Smooth muscle cell (in vitro differentiated cells): ENCODE measurements around the gene CENPE. TPM values are rescaled to one million over a fixed set of nuclear protein-coding genes. Genes with fewer than 3 reads are reported as not detected.
A peak's percentile ranks its signal among the peaks of the same experiment; 100 is the strongest.

Experiments used
- DNase-seq: peaks from one replicate; lab custom pipeline; 2025; ENCODE audit not compliant: unreplicated experiment; lab: John Stamatoyannopoulos, UW
- H2AFZ ChIP-seq: fragments of 200-600 bp; sonication (generic); 2 replicates; pipeline ENCODE4 v1.6.0; 2016; ENCODE audit warnings: antibody characterized with exemption, low read depth, mild to moderate bottlenecking
- H3F3A ChIP-seq: fragments of 200-600 bp; sonication (generic); 2 replicates; pipeline ENCODE4 v1.6.0; 2017; ENCODE audit warnings: antibody characterized with exemption, low read depth
- H3K27ac ChIP-seq: fragments of 200-600 bp; sonication (generic); 2 replicates; pipeline ENCODE4 v1.5.1; 2016; ENCODE audit warnings: low read depth, mild to moderate bottlenecking
- H3K27me3 ChIP-seq: fragments of 200-600 bp; sonication (generic); 2 replicates; pipeline ENCODE4 v1.6.1; 2016; ENCODE audit warnings: low read depth, mild to moderate bottlenecking
- H3K36me3 ChIP-seq: fragments of 200-600 bp; sonication (generic); 2 replicates; pipeline ENCODE4 v1.5.1; 2016; ENCODE audit warnings: low read depth
- H3K4me1 ChIP-seq: fragments of 200-600 bp; sonication (generic); 2 replicates; pipeline ENCODE4 v1.5.1; 2016; ENCODE audit warnings: low read depth
- H3K4me2 ChIP-seq: fragments of 200-600 bp; sonication (generic); 2 replicates; pipeline ENCODE4 v1.6.0; 2016; ENCODE audit warnings: mild to moderate bottlenecking
- H3K4me3 ChIP-seq: fragments of 200-600 bp; sonication (generic); 2 replicates; pipeline ENCODE4 v1.5.1; 2016; ENCODE audit warnings: mild to moderate bottlenecking
- H3K79me2 ChIP-seq: fragments of 200-600 bp; sonication (generic); 2 replicates; pipeline ENCODE4 v1.6.0; 2016; ENCODE audit warnings: low read depth, mild to moderate bottlenecking
- H3K9ac ChIP-seq: fragments of 200-600 bp; sonication (generic); 2 replicates; pipeline ENCODE4 v1.6.0; 2016; ENCODE audit warnings: low read depth
- H3K9me3 ChIP-seq: fragments of 200-600 bp; sonication (generic); replicated peaks from 2 replicates; pipeline ENCODE4 v1.5.1; 2016; ENCODE audit warnings: low read depth
- H4K20me1 ChIP-seq: fragments of 200-600 bp; sonication (generic); 2 replicates; pipeline ENCODE4 v1.6.0; 2016; ENCODE audit warnings: low read depth
- WGBS: methylation state at CpG from one replicate; pipeline ENCODE4 v1.1.7; 2016; ENCODE audit warnings: low lambda C conversion rate; 5-methylcytosine and 5-hydroxymethylcytosine counted together
- polyA plus RNA-seq: library from polyadenylated mRNA; unstranded; fragments of >200 nt; fragmentation: Nextera tagmentation; extraction: Ambion mirVana; gene quantifications from 2 replicates; pipeline ENCODE4 v1.2.1, GENCODE V29; 2016
- total RNA-seq: library from RNA; depleted of rRNA; stranded (reverse); fragments of >200 nt; gene quantifications from 2 replicates; pipeline ENCODE4 v1.2.3, GENCODE V29; 2014
- TF ChIP-seq, protein P1 (sequence below): fragments of 200-600 bp; sonication (generic); IDR thresholded peaks from 2 replicates; pipeline ENCODE4 v1.5.1; 2017; ENCODE audit warnings: borderline replicate concordance, mild to moderate bottlenecking, antibody characterized with exemption; ENCODE audit not compliant: insufficient read depth, poor library complexity, severe bottlenecking

CENPE gene
- total and polyA plus RNA-seq, 2 experiments from 2014 or later: 2.4 to 5.6 TPM

DNA sequence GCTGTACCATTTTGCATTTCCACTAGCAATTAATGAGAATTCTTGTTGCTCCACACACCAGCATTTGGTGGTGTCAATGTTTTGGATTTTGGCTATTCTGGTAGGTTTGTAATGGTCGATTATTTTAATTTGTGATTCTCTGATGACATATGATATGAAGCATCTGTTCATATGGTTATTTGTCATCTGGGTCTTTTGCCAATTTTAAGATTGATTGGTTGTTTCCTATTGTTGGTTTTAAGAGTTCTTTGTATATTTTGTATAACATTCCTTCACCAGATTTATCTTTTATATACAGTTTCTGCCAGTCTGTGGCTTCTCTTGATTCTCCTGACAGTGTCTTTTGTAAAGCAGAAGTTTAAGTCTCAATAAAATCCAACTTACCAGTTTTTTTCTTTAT, 80.0 kb downstream of the CENPE start:
- H3K4me1 ChIP-seq: no peaks in the 10 kb centered on the region

DNA sequence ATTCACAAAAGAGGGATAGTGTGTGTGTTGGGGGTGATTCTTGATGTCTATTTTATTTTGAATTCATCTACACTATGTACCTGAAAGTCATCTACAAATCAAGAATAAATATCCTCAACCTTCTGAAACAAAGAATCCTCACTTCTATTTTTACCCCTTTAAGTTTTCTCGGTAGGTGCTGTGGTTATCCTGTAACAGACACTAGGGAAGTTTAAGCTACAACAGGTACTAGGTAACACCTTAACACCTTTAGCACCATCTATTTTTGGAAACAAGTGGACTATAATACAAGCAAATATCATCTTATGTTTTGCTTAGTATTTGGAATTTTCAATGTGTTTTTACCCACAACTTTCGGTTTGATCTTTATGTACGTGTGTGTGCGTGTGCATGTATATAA, 86.5 kb downstream of the CENPE start:
- Histone ChIP-seq H3K9ac (no peak overlapping the region), H3K4me2 (no peak overlapping the region), H3K36me3 (no peaks in the 10 kb centered on the region), H2AFZ (no peak overlapping the region), H3F3A (no peaks in the 10 kb centered on the region), H3K27ac (no peak overlapping the region), H3K4me3 (no peak overlapping the region), H3K9me3 (no peaks in the 10 kb centered on the region), H3K79me2 (no peaks in the 10 kb centered on the region), H4K20me1 (no peaks in the 10 kb centered on the region), H3K4me1 (no peaks in the 10 kb centered on the region), H3K27me3 (no peaks in the 10 kb centered on the region)
- DNase-seq: no peak
- TF ChIP-seq, protein P1, sequence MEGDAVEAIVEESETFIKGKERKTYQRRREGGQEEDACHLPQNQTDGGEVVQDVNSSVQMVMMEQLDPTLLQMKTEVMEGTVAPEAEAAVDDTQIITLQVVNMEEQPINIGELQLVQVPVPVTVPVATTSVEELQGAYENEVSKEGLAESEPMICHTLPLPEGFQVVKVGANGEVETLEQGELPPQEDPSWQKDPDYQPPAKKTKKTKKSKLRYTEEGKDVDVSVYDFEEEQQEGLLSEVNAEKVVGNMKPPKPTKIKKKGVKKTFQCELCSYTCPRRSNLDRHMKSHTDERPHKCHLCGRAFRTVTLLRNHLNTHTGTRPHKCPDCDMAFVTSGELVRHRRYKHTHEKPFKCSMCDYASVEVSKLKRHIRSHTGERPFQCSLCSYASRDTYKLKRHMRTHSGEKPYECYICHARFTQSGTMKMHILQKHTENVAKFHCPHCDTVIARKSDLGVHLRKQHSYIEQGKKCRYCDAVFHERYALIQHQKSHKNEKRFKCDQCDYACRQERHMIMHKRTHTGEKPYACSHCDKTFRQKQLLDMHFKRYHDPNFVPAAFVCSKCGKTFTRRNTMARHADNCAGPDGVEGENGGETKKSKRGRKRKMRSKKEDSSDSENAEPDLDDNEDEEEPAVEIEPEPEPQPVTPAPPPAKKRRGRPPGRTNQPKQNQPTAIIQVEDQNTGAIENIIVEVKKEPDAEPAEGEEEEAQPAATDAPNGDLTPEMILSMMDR: no peak
- WGBS: 98% methylated on average over 4 of the region's 4 CpGs

More for the DNA sequence above, 80.0 kb downstream of the CENPE start:
- H3K27ac ChIP-seq: no peak overlapping the region
- no peaks in the 10 kb centered on the region for H3K27me3 ChIP-seq
- H4K20me1 ChIP-seq: no peaks in the 10 kb centered on the region
- TF ChIP-seq, protein P1: no peak
- H2AFZ ChIP-seq: no peak overlapping the region
- no peak overlapping the region for H3K4me3 ChIP-seq
- no peaks in the 10 kb centered on the region for H3F3A ChIP-seq
- H3K36me3 ChIP-seq: no peaks in the 10 kb centered on the region
- no peaks in the 10 kb centered on the region for H3K79me2 ChIP-seq
- H3K4me2 ChIP-seq: no peak overlapping the region
- no peaks in the 10 kb centered on the region for H3K9me3 ChIP-seq
- 89% methylated on average over 1 of the region's 1 CpG for WGBS
- no peak overlapping the region for H3K9ac ChIP-seq
- no peak for DNase-seq

DNA sequence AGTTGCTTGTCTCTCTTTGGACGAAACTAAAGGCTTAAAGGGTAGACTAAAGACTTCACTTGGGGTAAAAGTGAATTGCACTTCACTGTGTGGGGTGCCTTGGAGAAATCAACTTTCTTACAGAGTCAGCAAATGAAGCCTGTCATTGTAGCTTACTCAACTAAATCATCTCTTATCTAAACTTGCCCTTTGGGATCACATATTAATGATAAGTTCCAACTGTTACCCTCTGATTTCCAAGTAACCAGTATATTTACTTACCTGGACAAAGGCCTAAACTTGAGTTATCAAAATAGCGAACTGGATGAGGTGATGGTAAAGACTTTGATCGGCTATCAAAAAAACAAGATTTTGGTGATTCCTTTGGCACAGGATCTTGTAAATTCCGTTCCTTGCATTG, 89.6 kb downstream of the CENPE start:
- DNase-seq: no peak
- H3K4me1 ChIP-seq: no peaks in the 10 kb centered on the region
- H3K27ac ChIP-seq: no peak overlapping the region
- no peaks in the 10 kb centered on the region for H3K27me3 ChIP-seq
- H3K9me3 ChIP-seq: no peaks in the 10 kb centered on the region
- no peaks in the 10 kb centered on the region for H3K79me2 ChIP-seq
- TF ChIP-seq, protein P1: no peak
- no peak overlapping the region for H3K4me2 ChIP-seq
- no peak overlapping the region for H2AFZ ChIP-seq
- no peaks in the 10 kb centered on the region for H3K36me3 ChIP-seq
- H4K20me1 ChIP-seq: no peaks in the 10 kb centered on the region
- H3F3A ChIP-seq: no peaks in the 10 kb centered on the region
- WGBS: 97% methylated on average over 4 of the region's 4 CpGs
- H3K4me3 ChIP-seq: no peak overlapping the region
- no peak overlapping the region for H3K9ac ChIP-seq

DNA sequence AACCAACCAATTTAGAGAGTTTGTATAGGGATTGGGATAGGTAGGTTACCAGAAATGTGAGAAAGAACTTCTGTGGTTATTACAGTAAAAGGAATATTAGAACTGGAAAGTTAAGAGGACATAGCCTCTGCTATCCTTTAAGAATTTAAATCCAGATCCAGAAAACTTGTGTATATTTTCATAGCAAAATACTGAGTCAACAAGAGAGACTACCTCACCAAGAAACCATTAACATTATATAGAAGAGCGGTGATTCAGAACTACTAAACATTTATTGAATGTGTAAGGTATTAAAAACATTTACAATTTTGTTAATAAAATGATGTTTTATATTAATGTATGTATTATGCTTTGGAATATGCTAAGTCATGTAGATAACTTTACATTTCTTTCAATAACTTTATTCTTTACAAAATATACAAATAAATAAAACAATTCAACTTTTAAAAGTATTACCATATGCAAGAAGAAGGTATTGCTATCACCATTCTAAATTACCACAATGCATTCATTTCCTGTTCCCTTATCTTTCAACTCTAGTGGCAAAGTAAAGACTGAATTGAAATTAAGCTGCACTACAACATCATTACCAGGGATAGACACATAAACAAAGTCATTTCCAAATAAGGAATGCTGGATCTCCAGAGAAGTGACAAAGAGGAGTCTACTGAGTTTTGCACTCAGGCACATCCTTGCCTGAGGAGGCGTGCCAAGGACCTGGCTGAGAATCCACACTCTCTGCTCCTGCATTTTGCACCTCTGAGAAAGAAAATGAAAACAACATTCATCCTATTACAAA, 92.4 kb downstream of the CENPE start:
- 83% methylated on average over 2 of the region's 2 CpGs for WGBS
- TF ChIP-seq, protein P1: no peak
- no peak overlapping the region for H3K4me2 ChIP-seq
- no peak overlapping the region for H3K4me3 ChIP-seq
- no peaks in the 10 kb centered on the region for H3K79me2 ChIP-seq
- H4K20me1 ChIP-seq: no peaks in the 10 kb centered on the region
- peak overlapping the region; percentile 5 for H3K27ac ChIP-seq
- H3K27me3 ChIP-seq: no peaks in the 10 kb centered on the region
- DNase-seq: no peak
- no peaks in the 10 kb centered on the region for H3K36me3 ChIP-seq
- no peaks in the 10 kb centered on the region for H3K4me1 ChIP-seq
- H3F3A ChIP-seq: no peaks in the 10 kb centered on the region
- peak overlapping the region; percentile 64 for H2AFZ ChIP-seq
- no peak overlapping the region for H3K9ac ChIP-seq
- H3K9me3 ChIP-seq: no peaks in the 10 kb centered on the region
